ENCODE data around the gene DEXI. TPM values are rescaled to one million over a fixed set of nuclear protein-coding genes. Genes with fewer than 3 reads are reported as not detected.

Gene DEXI
- total RNA-seq, 1 donor from 2014 or later = 37.2 TPM

GRCh38 chr16:10895053-10895946 is 47.0 kb downstream of the DEXI start:
- no peak for DNase-seq (ENCODE audit: low spot score)
- Mint-ChIP-seq H3K9me3 (ENCODE audit: low read depth) (no peaks in the 10 kb centered on the region), H3K36me3 (ENCODE audit: low read depth) (no peaks in the 10 kb centered on the region), H3K27ac (ENCODE audit: unreplicated experiment) (no peak overlapping the region), H3K4me3 (ENCODE audit: unreplicated experiment) (no peak overlapping the region), H3K27me3 (ENCODE audit: low read depth) (peaks cover 26% of the 10 kb centered on the region), H3K4me1 (ENCODE audit: low read depth) (no peaks in the 10 kb centered on the region)
- TF ChIP-seq, protein P1, sequence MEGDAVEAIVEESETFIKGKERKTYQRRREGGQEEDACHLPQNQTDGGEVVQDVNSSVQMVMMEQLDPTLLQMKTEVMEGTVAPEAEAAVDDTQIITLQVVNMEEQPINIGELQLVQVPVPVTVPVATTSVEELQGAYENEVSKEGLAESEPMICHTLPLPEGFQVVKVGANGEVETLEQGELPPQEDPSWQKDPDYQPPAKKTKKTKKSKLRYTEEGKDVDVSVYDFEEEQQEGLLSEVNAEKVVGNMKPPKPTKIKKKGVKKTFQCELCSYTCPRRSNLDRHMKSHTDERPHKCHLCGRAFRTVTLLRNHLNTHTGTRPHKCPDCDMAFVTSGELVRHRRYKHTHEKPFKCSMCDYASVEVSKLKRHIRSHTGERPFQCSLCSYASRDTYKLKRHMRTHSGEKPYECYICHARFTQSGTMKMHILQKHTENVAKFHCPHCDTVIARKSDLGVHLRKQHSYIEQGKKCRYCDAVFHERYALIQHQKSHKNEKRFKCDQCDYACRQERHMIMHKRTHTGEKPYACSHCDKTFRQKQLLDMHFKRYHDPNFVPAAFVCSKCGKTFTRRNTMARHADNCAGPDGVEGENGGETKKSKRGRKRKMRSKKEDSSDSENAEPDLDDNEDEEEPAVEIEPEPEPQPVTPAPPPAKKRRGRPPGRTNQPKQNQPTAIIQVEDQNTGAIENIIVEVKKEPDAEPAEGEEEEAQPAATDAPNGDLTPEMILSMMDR (IDR thresholded peaks at IDR 0.05) = no peak

DNA sequence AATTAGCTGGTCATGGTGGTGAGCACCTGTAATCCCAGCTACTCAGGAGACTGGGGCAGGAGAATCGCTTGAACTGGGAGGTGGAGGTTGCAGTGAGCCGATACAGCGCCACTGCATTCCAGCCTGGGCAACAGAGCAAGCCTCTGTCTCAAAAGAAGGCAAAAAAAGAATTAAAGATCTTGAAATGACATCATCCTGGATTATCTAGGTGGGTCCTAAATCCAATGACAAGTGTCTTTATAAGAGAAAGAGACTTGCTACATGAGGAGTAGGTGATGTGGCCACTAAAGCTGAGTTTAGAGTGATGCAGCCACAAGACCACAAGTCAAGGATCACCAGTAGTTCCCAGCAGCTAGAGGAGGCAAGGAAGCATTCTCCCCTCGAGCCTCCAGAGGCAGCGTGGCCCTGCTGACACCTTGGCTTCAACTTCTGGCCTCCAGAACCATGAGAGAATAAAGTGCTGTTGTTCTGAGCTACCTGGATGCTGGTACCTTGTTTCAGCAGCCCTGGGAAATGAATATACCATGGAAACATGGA is 49.4 kb downstream of the DEXI start:
- H3K4me1 Mint-ChIP-seq (ENCODE audit: low read depth) = no peaks in the 10 kb centered on the region
- TF ChIP-seq, protein P1 (IDR thresholded peaks at IDR 0.05) = no peak
- no peak overlapping the region for H3K27ac Mint-ChIP-seq (ENCODE audit: unreplicated experiment)
- H3K36me3 Mint-ChIP-seq (ENCODE audit: low read depth) = no peaks in the 10 kb centered on the region
- H3K27me3 Mint-ChIP-seq (ENCODE audit: low read depth) = peaks cover 39% of the 10 kb centered on the region
- DNase-seq (ENCODE audit: low spot score) = no peak
- H3K9me3 Mint-ChIP-seq (ENCODE audit: low read depth) = no peaks in the 10 kb centered on the region
- no peak overlapping the region for H3K4me3 Mint-ChIP-seq (ENCODE audit: unreplicated experiment)

DNA sequence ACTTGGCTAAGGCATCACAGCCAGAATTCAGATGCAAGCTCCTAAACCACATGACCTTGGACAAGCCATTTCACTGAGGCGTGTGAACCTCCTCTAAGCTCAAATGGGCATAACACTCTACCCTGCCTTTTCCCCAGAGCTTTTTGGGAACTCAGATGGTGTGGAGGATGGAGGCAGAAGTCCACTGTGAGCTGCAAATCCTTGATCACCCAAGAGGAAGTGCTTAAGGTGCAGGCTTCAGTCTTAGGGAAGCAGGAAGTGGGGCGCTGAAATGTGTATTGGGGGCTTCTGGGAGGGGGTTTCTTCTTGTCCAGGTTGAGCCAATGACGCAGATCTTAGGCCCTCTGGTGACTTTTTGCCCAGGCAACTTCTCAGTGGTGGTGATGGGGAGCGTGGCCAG is 52.4 kb downstream of the DEXI start:
- H3K4me1 Mint-ChIP-seq (ENCODE audit: low read depth) = no peaks in the 10 kb centered on the region
- TF ChIP-seq, protein P1 (IDR thresholded peaks at IDR 0.05) = no peak
- H3K9me3 Mint-ChIP-seq (ENCODE audit: low read depth) = no peaks in the 10 kb centered on the region
- H3K4me3 Mint-ChIP-seq (ENCODE audit: unreplicated experiment) = no peak overlapping the region
- no peak overlapping the region for H3K27ac Mint-ChIP-seq (ENCODE audit: unreplicated experiment)
- H3K27me3 Mint-ChIP-seq (ENCODE audit: low read depth) = peaks cover 36% of the 10 kb centered on the region
- DNase-seq (ENCODE audit: low spot score) = no peak
- no peaks in the 10 kb centered on the region for H3K36me3 Mint-ChIP-seq (ENCODE audit: low read depth)

- no peaks in the 10 kb centered on the region for H3K4me1 Mint-ChIP-seq (ENCODE audit: low read depth)
- TF ChIP-seq, protein P1 (IDR thresholded peaks at IDR 0.05) = no peak
- H3K9me3 Mint-ChIP-seq (ENCODE audit: low read depth) = no peaks in the 10 kb centered on the region
- DNase-seq (ENCODE audit: low spot score) = no peak
- no peak overlapping the region for H3K4me3 Mint-ChIP-seq (ENCODE audit: unreplicated experiment)
- no peaks in the 10 kb centered on the region for H3K36me3 Mint-ChIP-seq (ENCODE audit: low read depth)
- H3K27ac Mint-ChIP-seq (ENCODE audit: unreplicated experiment) = no peak overlapping the region
- peaks cover 45% of the 10 kb centered on the region for H3K27me3 Mint-ChIP-seq (ENCODE audit: low read depth)
Measured at GRCh38 chr16:10888320-10888937, 53.8 kb downstream of the DEXI start.

DNA sequence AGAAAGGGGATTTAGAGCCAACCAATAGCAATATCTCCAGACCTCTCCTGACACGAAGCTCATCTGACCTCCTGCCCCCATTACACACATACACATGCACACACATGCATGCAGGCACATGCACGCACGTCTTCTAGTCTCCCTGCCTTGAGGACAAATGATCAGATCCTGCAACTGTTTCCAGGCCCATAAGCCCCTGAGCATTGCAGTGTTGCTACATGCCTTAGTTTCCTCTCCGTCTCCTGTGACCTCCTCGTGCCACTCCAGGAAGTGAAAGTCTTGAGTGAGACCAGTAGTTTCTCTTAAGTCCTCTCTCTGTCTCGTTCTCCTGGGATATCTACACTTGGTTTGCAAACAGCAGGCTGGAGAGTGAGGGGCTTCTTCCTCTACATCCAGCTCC is 57.0 kb downstream of the DEXI start:
- Mint-ChIP-seq H3K27ac (ENCODE audit: unreplicated experiment) (no peak overlapping the region), H3K9me3 (ENCODE audit: low read depth) (no peaks in the 10 kb centered on the region), H3K27me3 (ENCODE audit: low read depth) (peaks cover 50% of the 10 kb centered on the region), H3K36me3 (ENCODE audit: low read depth) (no peaks in the 10 kb centered on the region), H3K4me1 (ENCODE audit: low read depth) (no peaks in the 10 kb centered on the region), H3K4me3 (ENCODE audit: unreplicated experiment) (no peak overlapping the region)
- TF ChIP-seq, protein P1 (IDR thresholded peaks at IDR 0.05) = no peak
- DNase-seq (ENCODE audit: low spot score) = no peak
